Left lung (tissue), 10 donors: Measurements from ENCODE around the gene NEIL1. TPM values are rescaled to one million over a fixed set of nuclear protein-coding genes. Genes with fewer than 3 reads are reported as not detected.
A peak's percentile ranks its signal among the peaks of the same experiment; 100 is the strongest.
"Not testable (repeated sequence)": the region's sequence is repeated elsewhere in the genome, so short reads cannot be mapped to it uniquely, and the experiment has no call there.

Experiments
- ATAC-seq: fragments of 200-7000 bp; cut with Tn5 transposase; one replicate; pipeline ENCODE4 v1.9.1; 2020; ENCODE audit warnings: moderate library complexity
- DNase-seq, 4 donors: peaks; one replicate each; pipeline ENCODE4 v3.0.0-alpha.2; 2013 to 2020
- H3K27ac ChIP-seq, 2 donors: fragments of 200-600 bp; sonication (generic) in 1 of 2; one replicate each; pipeline versions ENCODE4 v1.5.0 to v1.8.0; 2020 to 2021
- H3K27me3 ChIP-seq, 2 donors: fragments of 200-600 bp; sonication (generic) in 1 of 2; one replicate each; pipeline versions ENCODE4 v1.5.0 to v1.8.0; 2020 to 2021
- H3K36me3 ChIP-seq, 2 donors: fragments of 200-600 bp; sonication (generic) in 1 of 2; one replicate each; pipeline versions ENCODE4 v1.5.0 to v1.8.0; 2020 to 2021
- H3K4me1 ChIP-seq, 2 donors: fragments of 200-600 bp; one replicate each; pipeline ENCODE4 v1.8.0; 2021
- H3K4me3 ChIP-seq, 2 donors: fragments of 200-600 bp; sonication (generic) in 1 of 2; one replicate each; pipeline versions ENCODE4 v1.5.0 to v1.8.0; 2020 to 2021; ENCODE audit warnings: mild to moderate bottlenecking in 1 of 2
- H3K9me3 ChIP-seq, 2 donors: fragments of 200-600 bp; sonication (generic) in 1 of 2; one replicate each; pipeline versions ENCODE4 v1.5.0 to v1.8.0; 2020 to 2021
- intact Hi-C, 2 donors: fragments of 100-400 bp; cut with DNase I; formaldehyde crosslinking; loops; one replicate each; pipeline versions ENCODE4 v1.11.2 to v1.14.2; 2022
- polyA plus RNA-seq, 6 donors: library from polyadenylated mRNA; unstranded; fragments of 120-200 nt; gene quantifications; one replicate each; pipeline ENCODE4 v1.2.1, GENCODE V29; 2013; ENCODE audit not compliant: insufficient read length in 6 of 6
- total RNA-seq, 2 donors: library from RNA; stranded (reverse); fragmentation: NEBNext Ultra II Directional; extraction: Animal tissue kit (Norgen Biotek cat#: 25700); gene quantifications; one replicate each; pipeline ENCODE4 v1.2.1, GENCODE V29; 2021
- TF ChIP-seq, protein P1 (sequence below), 2 donors: fragments of 200-600 bp; sonication (generic) in 1 of 2; IDR thresholded peaks; one replicate each; pipeline versions ENCODE4 v1.5.0 to v1.8.0; 2021; ENCODE audit warnings: antibody characterized with exemption in 2 of 2
- donor health status: DM: no; HTN: yes; CAD: no.
- donor health status: DM: no; HTN: no; CAD: no.

NEIL1 gene
- total and polyA plus RNA-seq, 8 donors: 23.1 to 36.9 (median 31.8) TPM

DNA sequence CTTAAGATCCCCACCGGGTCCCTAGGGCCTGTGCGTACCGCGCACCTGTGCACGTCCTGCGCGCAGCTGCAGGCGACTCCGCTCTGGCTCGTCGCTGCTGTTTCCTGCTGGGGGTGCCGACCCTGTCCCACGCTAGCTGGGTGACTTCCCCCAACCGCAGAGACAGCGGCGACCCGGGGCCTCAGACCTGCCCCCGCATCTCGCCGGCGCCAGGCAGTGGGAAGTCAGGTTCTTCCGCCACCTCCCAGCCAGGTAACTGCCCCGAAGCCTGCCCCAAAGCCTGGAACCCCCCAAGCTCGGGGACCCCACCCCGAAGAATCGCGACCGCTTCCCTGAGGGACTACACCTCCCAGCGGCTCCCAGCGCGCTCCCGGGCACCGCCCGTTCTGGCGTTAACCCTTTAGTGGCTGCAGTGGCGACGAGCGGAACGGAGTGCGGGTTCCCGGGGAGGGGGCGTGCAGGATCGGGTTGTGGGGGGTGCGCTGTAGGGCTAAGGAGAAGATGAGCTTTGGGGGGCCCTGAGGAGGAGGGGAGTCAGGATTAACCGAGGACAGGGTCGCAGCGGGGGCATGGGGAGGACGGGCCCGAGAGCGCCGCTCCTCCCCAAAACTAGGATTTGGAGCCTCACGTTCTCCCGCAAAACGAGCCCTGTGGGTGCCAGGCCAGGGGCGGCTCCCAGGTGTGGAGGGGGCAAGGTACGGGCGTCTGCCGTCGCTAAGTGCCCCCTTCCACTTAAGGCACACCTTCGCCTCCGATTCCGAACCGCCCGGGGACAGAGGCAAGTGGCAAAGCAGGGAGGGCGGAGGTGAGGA lies 589 bp downstream of the NEIL1 start:
- intact Hi-C loops: no loop called here
- Histone ChIP-seq H3K4me3 (peak overlapping the region; percentile 74 to 97), H3K4me1 (peaks cover 11 to 59% of the 10 kb centered on the region in 2 donors), H3K9me3 (no peaks in the 10 kb centered on the region), H3K27ac (peak overlapping the region; percentile 56 to 71), H3K27me3 (peaks cover 0 to 37% of the 10 kb centered on the region in 2 donors), H3K36me3 (no peaks in the 10 kb centered on the region)
- TF ChIP-seq, protein P1, sequence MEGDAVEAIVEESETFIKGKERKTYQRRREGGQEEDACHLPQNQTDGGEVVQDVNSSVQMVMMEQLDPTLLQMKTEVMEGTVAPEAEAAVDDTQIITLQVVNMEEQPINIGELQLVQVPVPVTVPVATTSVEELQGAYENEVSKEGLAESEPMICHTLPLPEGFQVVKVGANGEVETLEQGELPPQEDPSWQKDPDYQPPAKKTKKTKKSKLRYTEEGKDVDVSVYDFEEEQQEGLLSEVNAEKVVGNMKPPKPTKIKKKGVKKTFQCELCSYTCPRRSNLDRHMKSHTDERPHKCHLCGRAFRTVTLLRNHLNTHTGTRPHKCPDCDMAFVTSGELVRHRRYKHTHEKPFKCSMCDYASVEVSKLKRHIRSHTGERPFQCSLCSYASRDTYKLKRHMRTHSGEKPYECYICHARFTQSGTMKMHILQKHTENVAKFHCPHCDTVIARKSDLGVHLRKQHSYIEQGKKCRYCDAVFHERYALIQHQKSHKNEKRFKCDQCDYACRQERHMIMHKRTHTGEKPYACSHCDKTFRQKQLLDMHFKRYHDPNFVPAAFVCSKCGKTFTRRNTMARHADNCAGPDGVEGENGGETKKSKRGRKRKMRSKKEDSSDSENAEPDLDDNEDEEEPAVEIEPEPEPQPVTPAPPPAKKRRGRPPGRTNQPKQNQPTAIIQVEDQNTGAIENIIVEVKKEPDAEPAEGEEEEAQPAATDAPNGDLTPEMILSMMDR (IDR thresholded peaks at IDR 0.05): no peak
- ATAC-seq (peak; percentile 88), DNase-seq (peak; percentile 34 to 89 (median 58))

DNA sequence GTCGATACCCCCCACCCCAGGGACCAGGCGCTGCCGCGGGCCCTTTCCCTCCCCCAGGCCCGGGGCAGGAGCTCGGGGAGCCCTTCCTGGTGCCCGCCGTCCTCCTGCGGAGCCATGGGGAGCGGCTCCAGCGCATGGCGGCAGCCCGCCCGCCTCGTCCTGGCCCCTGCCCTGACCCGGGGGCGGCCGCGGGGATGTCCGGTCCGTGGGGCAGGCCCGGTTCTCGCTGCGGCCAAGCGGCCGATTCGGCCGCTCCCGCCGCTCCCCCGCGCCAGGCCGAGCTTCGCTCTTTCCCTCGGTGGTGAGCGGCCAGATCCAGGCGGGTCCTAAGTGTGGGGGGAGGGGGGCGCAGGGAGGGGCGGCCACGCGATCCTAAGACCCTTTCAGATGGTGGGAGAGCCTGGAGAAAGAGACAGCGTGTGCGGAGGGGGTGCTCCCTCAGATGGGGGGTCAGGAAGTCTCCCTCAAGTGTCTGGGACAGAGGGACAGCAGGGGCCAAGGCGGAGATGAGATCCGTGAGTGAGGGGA lies 1.3 kb downstream of the NEIL1 start:
- ATAC-seq (peak; percentile 43), DNase-seq (peak in 2 of 4 donors; percentile 11 to 85)
- TF ChIP-seq, protein P1 (IDR thresholded peaks at IDR 0.05): no peak
- peak overlapping the region; percentile 74 to 97 for H3K4me3 ChIP-seq
- intact Hi-C loops: no loop called here
- H3K4me1 ChIP-seq: peaks cover 11 to 59% of the 10 kb centered on the region in 2 donors
- H3K36me3 ChIP-seq: no peaks in the 10 kb centered on the region
- peaks cover 0 to 37% of the 10 kb centered on the region in 2 donors for H3K27me3 ChIP-seq
- H3K27ac ChIP-seq: peak overlapping the region; percentile 44 to 71
- H3K9me3 ChIP-seq: no peaks in the 10 kb centered on the region

DNA sequence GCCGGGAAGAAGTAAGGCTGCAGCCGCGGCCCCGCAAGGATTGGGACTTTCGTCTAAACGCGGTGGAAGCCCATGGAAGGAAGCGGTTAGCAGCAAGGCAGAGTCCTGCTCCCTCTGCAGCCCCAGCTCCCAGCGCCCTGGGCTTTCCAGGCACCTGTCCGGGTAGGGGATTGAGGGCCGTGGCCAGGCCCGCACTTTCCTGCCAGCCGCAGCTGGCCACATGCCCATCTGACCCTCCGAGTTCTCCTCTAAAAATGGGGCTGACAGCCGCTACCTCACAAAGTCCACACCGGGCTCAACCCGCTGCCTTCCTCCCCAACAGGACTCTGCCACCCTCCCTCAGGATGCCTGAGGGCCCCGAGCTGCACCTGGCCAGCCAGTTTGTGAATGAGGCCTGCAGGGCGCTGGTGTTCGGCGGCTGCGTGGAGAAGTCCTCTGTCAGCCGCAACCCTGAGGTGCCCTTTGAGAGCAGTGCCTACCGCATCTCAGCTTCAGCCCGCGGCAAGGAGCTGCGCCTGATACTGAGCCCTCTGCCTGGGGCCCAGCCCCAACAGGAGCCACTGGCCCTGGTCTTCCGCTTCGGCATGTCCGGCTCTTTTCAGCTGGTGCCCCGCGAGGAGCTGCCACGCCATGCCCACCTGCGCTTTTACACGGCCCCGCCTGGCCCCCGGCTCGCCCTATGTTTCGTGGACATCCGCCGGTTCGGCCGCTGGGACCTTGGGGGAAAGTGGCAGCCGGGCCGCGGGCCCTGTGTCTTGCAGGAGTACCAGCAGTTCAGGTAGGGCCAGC lies 1.9 kb downstream of the NEIL1 start:
- Histone ChIP-seq H3K9me3 (no peaks in the 10 kb centered on the region), H3K36me3 (no peaks in the 10 kb centered on the region), H3K27me3 (peaks cover 0 to 37% of the 10 kb centered on the region in 2 donors), H3K4me3 (peak overlapping the region; percentile 74 to 97), H3K27ac (peak overlapping the region in 1 of 2 donors; percentile 71), H3K4me1 (peaks cover 11 to 54% of the 10 kb centered on the region in 2 donors)
- intact Hi-C loops: no loop called here
- TF ChIP-seq, protein P1 (IDR thresholded peaks at IDR 0.05): no peak
- ATAC-seq: peak; percentile 10
- DNase-seq: peak in 2 of 4 donors; percentile 10 to 80

DNA sequence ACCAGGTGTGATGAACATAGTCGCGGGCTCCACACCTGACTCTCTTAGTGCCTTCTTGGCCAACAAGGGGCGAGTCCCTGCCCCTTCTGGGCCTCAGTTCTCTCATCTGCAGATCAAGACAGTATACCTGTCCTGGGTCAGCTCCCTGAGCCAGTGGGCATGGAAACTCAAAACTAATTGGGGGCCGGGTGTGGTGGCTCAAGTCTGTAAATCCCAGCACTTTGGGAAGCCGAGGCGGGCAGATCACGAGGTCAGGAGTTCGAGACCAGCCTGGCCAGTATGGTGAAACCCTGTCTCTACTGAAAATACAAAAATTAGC lies 2.5 kb downstream of the NEIL1 start:
- intact Hi-C loops, DNase-seq, H3K9me3 ChIP-seq, H3K4me3 ChIP-seq, H3K36me3 ChIP-seq, ATAC-seq: not testable (repeated sequence)
- Histone ChIP-seq H3K27me3 (peaks cover 0 to 37% of the 10 kb centered on the region in 2 donors), H3K4me1 (peaks cover 11 to 49% of the 10 kb centered on the region in 2 donors), H3K27ac (peak overlapping the region in 1 of 2 donors; percentile 71)

DNA sequence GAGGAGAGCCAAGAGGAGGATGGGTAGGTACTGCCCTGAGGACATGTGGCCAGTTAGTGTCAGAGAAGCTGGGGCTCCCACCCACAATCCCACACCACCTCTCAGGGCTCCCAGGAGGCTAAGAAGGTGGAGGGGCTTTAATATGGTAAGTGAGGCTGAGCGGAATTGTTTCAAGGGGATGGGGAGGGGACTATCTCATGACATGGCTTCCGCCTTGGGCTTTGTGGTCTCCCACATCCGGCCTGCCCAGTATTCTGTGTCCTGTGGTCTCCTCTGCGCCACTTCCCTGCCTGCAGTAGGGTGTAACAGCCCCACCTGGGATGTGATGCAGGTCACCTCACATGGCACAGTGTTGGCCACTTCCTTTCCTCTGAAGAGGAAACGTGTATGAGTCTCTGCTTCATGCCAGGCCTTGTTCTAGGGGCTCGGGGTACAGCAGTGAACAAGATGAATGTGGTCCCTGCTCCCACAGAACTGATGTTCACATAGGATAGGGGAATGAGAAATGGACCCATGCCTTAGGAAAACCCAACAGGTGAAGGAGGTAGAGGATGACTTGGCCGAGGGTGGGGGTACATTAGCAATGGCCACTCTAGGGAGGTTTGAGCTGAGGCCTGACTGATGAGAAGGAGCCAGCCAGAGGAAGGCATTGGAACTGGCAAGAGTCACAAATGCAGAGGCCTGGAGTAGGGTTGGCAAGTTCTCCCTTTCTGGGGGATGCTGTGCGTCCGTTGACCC lies 3.2 kb downstream of the NEIL1 start:
- H3K4me3 ChIP-seq: no peak overlapping the region
- intact Hi-C loops: no loop called here
- H3K9me3 ChIP-seq: no peaks in the 10 kb centered on the region
- peak overlapping the region in 1 of 2 donors; percentile 62 for H3K27ac ChIP-seq
- H3K27me3 ChIP-seq: peaks cover 0 to 37% of the 10 kb centered on the region in 2 donors
- H3K36me3 ChIP-seq: peaks cover 0 to 12% of the 10 kb centered on the region in 2 donors
- ATAC-seq: no peak
- peak in 2 of 4 donors; percentile 61 to 85 for DNase-seq
- TF ChIP-seq, protein P1 (IDR thresholded peaks at IDR 0.05): no peak
- peaks cover 11 to 49% of the 10 kb centered on the region in 2 donors for H3K4me1 ChIP-seq
